Naive thymus-derived CD4-positive, alpha-beta T cell (primary cell): ENCODE results near the gene ATP8A2. TPM values are rescaled to one million over a fixed set of nuclear protein-coding genes. Genes with fewer than 3 reads are reported as not detected.
"Not testable (repeated sequence)": the region's sequence is repeated elsewhere in the genome, so short reads cannot be mapped to it uniquely, and the experiment has no call there.

Experiments
- ATAC-seq: fragments of 150-1000 bp; cut with Tn5 transposase; 2 replicates; pipeline ENCODE4 v1.10.0; 2021; ENCODE audit warnings: mild to moderate bottlenecking, moderate library complexity
- CTCF ChIA-PET: fragments of 350-600 bp; sonication (Branson Sonifier 250); formaldehyde crosslinking; loops from one replicate; lab custom pipeline; 2021; ENCODE audit warnings: antibody characterized with exemption; lab: Charles Lee
- POLR2A ChIA-PET: fragments of 350-600 bp; sonication (Branson Sonifier 250); formaldehyde crosslinking; loops from one replicate; lab custom pipeline; 2021; ENCODE audit warnings: antibody characterized with exemption, inconsistent platforms; lab: Charles Lee
- DNase-seq, 9 donors: peaks; one replicate each; pipeline versions ENCODE4 v3.0.0 to v3.0.0-alpha.2; 2020 to 2022; ENCODE audit warnings: mixed read lengths in 1 of 9
- H3K27ac ChIP-seq: one replicate; pipeline ENCODE4 v1.7.0; 2013; ENCODE audit warnings: mild to moderate bottlenecking, low read depth, low read length, moderate library complexity
- H3K27me3 ChIP-seq, 2 donors: one replicate each; pipeline ENCODE4 v1.7.0; 2013; ENCODE audit warnings: low read length in 2 of 2, mild to moderate bottlenecking in 2 of 2, moderate library complexity in 2 of 2; ENCODE audit not compliant: control insufficient read depth in 2 of 2, insufficient read depth in 2 of 2
- H3K36me3 ChIP-seq, 3 experiments: 1 replicate in 2 of 3; 2 replicates in 1 of 3; pipeline ENCODE4 v1.7.0; 2013; ENCODE audit warnings: low read length in 3 of 3, mild to moderate bottlenecking in 3 of 3, moderate library complexity in 1 of 3; ENCODE audit not compliant: insufficient read depth in 3 of 3, control insufficient read depth in 2 of 3
- H3K4me1 ChIP-seq, 2 donors: one replicate each; pipeline ENCODE4 v1.7.0; 2013; ENCODE audit warnings: low read length in 2 of 2, mild to moderate bottlenecking in 2 of 2, moderate library complexity in 1 of 2; ENCODE audit not compliant: control insufficient read depth in 2 of 2, insufficient read depth in 2 of 2
- H3K4me3 ChIP-seq: 2 replicates; pipeline ENCODE4 v1.7.0; 2013; ENCODE audit warnings: mild to moderate bottlenecking, low read length
- H3K9me3 ChIP-seq, 3 experiments: 1 replicate in 2 of 3; 2 replicates in 1 of 3; pipeline ENCODE4 v1.7.0; 2013; ENCODE audit warnings: low read length in 3 of 3; ENCODE audit not compliant: control insufficient read depth in 2 of 3
- H3K27ac Mint-ChIP-seq, 9 donors: one replicate each; pipeline ENCODE4 v1.8.0; 2020 to 2022; ENCODE audit warnings: mixed read lengths in 9 of 9, mild to moderate bottlenecking in 8 of 9, moderate library complexity in 5 of 9, inconsistent platforms in 2 of 9
- H3K27me3 Mint-ChIP-seq, 5 donors: one replicate each; pipeline ENCODE4 v1.8.0; 2021 to 2022; ENCODE audit warnings: mixed read lengths in 5 of 5, mild to moderate bottlenecking in 1 of 5
- H3K36me3 Mint-ChIP-seq, 5 donors: one replicate each; pipeline ENCODE4 v1.8.0; 2020 to 2022; ENCODE audit warnings: mixed read lengths in 5 of 5, mild to moderate bottlenecking in 3 of 5, inconsistent platforms in 1 of 5
- H3K4me1 Mint-ChIP-seq, 7 donors: one replicate each; pipeline ENCODE4 v1.8.0; 2020 to 2022; ENCODE audit warnings: mixed read lengths in 7 of 7, mild to moderate bottlenecking in 3 of 7, inconsistent platforms in 1 of 7
- H3K4me3 Mint-ChIP-seq, 10 donors: one replicate each; pipeline ENCODE4 v1.8.0; 2020 to 2022; ENCODE audit warnings: mild to moderate bottlenecking in 10 of 10, mixed read lengths in 10 of 10, moderate library complexity in 6 of 10, inconsistent platforms in 2 of 10
- H3K9me3 Mint-ChIP-seq, 11 donors: one replicate each; pipeline ENCODE4 v1.8.0; 2020 to 2022; ENCODE audit warnings: mixed read lengths in 11 of 11, mild to moderate bottlenecking in 4 of 11, inconsistent platforms in 1 of 11, moderate library complexity in 1 of 11
- intact Hi-C, 2 donors: fragments of 100-400 bp; cut with micrococcal nuclease; formaldehyde crosslinking; loops; one replicate each; pipeline ENCODE4 v1.15.1; 2023
- polyA plus RNA-seq, 2 donors: library from polyadenylated mRNA; unstranded; fragments of 300-500 nt; fragmentation: Illumina TruSeq; gene quantifications; one replicate each; pipeline ENCODE4 v1.2.3, GENCODE V29; 2021
- total RNA-seq, 6 experiments: library from RNA in 5 of 6; stranded (reverse) in 5 of 6; gene quantifications; 1 replicate in 5 of 6; 2 replicates in 1 of 6; pipeline ENCODE4 v1.2.3 and lab custom pipeline; 2021 to 2026

The ATP8A2 gene
- total and polyA plus RNA-seq, 7 experiments from 2014 or later, result 0.56 to 2.4 (median 1.2) TPM

DNA sequence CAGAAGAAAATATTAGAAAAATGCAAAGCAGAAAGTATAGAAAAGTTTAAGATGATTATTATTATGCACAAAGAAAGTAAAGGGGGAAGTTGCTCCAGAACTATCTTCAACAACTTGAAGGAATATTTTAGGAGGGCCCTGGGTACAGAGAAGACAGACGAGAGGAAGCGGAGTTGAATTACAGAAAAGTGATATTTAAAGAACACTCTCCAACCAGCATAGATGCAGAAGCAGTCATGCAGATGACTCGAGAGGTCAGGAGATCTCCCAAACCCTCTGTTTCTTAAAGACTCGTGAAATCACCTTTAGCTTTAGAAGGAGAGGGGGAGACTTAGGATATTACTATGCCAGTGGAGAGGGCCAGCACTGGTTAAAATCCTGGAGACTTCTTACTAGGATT, 688.6 kb downstream of the ATP8A2 start:
- POLR2A ChIA-PET, result no interaction called here
- Mint-ChIP-seq H3K27ac (no peak overlapping the region), H3K9me3 (no peaks in the 10 kb centered on the region), H3K36me3 (no peaks in the 10 kb centered on the region), H3K4me3 (no peak overlapping the region), H3K27me3 (peaks cover 0 to 25% (median 3%) of the 10 kb centered on the region in 5 donors), H3K4me1 (peaks cover 0 to 20% (median 4%) of the 10 kb centered on the region in 7 donors)
- Histone ChIP-seq H3K36me3 (no peaks in the 10 kb centered on the region), H3K4me1 (no peaks in the 10 kb centered on the region), H3K27me3 (no peaks in the 10 kb centered on the region), H3K27ac (no peak overlapping the region), H3K9me3 (no peaks in the 10 kb centered on the region), H3K4me3 (no peak overlapping the region)
- DNase-seq (no peak), ATAC-seq (no peak)
- intact Hi-C loops, result loop anchor here in 1 of 2 donors (5.0 kb wide), 1 partner anchor 183 kb away; no protein-coding TSS in a partner anchor
- CTCF ChIA-PET, result interaction anchor here (1.1 kb wide), 1 partner anchor 486 kb away, joined by 4 read pairs; no protein-coding TSS in a partner anchor

DNA sequence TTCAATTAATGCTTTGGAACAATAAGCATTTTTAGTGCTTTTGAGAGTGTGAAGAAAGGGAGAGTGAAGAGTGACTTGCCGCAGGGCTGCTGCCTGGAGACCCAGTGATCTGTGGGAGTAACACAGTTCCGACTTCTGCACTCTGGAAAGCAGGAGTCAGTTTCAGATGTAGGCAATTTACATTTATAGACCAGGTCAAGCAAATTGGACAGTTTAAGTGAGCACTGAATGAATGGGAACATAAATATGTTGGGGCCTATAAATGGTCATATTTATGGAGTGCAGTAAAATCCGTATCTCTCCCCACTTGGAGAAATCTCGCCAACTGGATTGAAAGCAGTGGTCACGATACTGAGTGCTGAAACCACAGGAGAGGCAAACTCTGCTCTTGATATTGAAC, 689.5 kb downstream of the ATP8A2 start:
- Histone ChIP-seq H3K36me3 (no peaks in the 10 kb centered on the region), H3K27ac (no peak overlapping the region), H3K9me3 (no peaks in the 10 kb centered on the region), H3K27me3 (no peaks in the 10 kb centered on the region), H3K4me1 (no peaks in the 10 kb centered on the region), H3K4me3 (no peak overlapping the region)
- ATAC-seq (no peak), DNase-seq (no peak)
- peak overlapping the region in 1 of 9 donors; percentile 28 for H3K27ac Mint-ChIP-seq
- intact Hi-C loops, result loop anchor here in 1 of 2 donors (5.0 kb wide), 1 partner anchor 184 kb away; no protein-coding TSS in a partner anchor
- H3K4me3 Mint-ChIP-seq, result no peak overlapping the region
- peaks cover 0 to 17% (median 4%) of the 10 kb centered on the region in 7 donors for H3K4me1 Mint-ChIP-seq
- POLR2A ChIA-PET, result interaction anchor here (1.3 kb wide), 1 partner anchor 8 kb away, joined by 4 read pairs; no protein-coding TSS in a partner anchor
- no peaks in the 10 kb centered on the region for H3K9me3 Mint-ChIP-seq
- peaks cover 0 to 20% (median 3%) of the 10 kb centered on the region in 5 donors for H3K27me3 Mint-ChIP-seq
- H3K36me3 Mint-ChIP-seq, result no peaks in the 10 kb centered on the region
- CTCF ChIA-PET, result interaction anchor here (0.6 to 5.0 kb wide), 7 partner anchors 10 to 487 kb away, joined by 3 to 15 read pairs (median 4); no protein-coding TSS in a partner anchor

DNA sequence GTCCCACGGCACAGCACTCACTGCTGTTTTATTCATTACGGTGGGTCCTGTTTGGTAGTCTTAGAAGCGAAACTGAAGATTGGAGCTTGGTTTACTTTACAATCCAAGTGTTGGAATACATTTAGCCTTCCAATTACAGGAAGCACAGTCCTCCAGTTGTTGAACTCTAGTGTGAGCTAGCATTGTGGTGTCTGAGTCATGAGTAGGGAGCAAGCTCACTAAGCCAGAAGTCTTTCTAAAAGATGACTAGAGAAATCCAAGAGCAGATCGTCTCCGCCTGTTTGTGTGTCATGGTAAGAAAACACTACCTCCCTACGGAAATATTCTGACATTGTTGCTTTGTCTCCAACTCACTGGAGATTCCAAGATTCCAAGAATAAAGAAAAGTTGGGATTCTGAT, 690.2 kb downstream of the ATP8A2 start:
- Histone ChIP-seq H3K9me3 (no peaks in the 10 kb centered on the region), H3K4me1 (no peaks in the 10 kb centered on the region), H3K4me3 (no peak overlapping the region), H3K36me3 (no peaks in the 10 kb centered on the region), H3K27ac (no peak overlapping the region), H3K27me3 (no peaks in the 10 kb centered on the region)
- peaks cover 0 to 16% (median 4%) of the 10 kb centered on the region in 7 donors for H3K4me1 Mint-ChIP-seq
- intact Hi-C loops, result loop anchor here (1.0 to 5.0 kb wide), 2 partner anchors 185 kb away; no protein-coding TSS in a partner anchor
- ChIA-PET CTCF (interaction anchor here (0.6 to 5.0 kb wide), 8 partner anchors 10 to 487 kb away, joined by 3 to 15 read pairs (median 4); no protein-coding TSS in a partner anchor), POLR2A (interaction anchor here (1.3 kb wide), 1 partner anchor 9 kb away, joined by 4 read pairs; no protein-coding TSS in a partner anchor)
- no peaks in the 10 kb centered on the region for H3K36me3 Mint-ChIP-seq
- no peaks in the 10 kb centered on the region for H3K9me3 Mint-ChIP-seq
- no peak overlapping the region for H3K4me3 Mint-ChIP-seq
- ATAC-seq, result no peak
- peaks cover 0 to 13% (median 3%) of the 10 kb centered on the region in 5 donors for H3K27me3 Mint-ChIP-seq
- DNase-seq, result no peak
- no peak overlapping the region for H3K27ac Mint-ChIP-seq

DNA sequence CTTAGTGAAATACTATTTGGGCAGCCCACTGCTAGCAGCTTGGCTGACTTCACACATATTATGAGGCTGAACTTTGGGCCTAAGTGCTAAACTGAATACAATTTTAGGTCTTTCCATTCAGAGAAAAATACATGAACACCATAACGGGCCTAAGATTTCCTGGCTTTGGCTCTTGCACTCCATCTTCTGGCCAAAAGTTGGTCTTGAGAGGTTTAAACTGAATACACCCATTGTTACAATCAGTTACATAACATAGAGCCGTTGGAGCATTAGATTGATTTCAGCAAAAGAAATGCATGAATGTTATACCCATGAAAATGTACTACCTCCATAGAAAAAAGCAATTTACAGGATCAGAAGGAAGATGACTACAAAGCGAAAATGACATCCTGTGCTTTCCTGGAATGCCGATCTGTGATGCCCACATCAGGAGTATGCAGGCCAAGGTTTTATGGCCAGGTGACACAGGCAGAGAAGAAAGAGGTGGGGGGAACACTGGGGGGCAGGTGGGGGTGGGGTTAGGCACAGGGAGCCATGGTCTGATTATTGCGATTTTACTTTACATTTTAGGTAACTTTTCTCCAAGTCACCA, 691.2 kb downstream of the ATP8A2 start:
- Mint-ChIP-seq H3K9me3 (no peaks in the 10 kb centered on the region), H3K36me3 (no peaks in the 10 kb centered on the region), H3K4me3 (no peak overlapping the region), H3K27ac (no peak overlapping the region), H3K4me1 (peaks cover 0 to 16% (median 4%) of the 10 kb centered on the region in 7 donors), H3K27me3 (peaks cover 0 to 7% (median 0%) of the 10 kb centered on the region in 5 donors)
- intact Hi-C loops, result loop anchor here (1.0 to 5.0 kb wide), 7 partner anchors 9 to 489 kb away; no protein-coding TSS in a partner anchor
- Histone ChIP-seq H3K27me3 (no peaks in the 10 kb centered on the region), H3K36me3 (no peaks in the 10 kb centered on the region), H3K4me1 (no peaks in the 10 kb centered on the region), H3K27ac (no peak overlapping the region), H3K9me3 (no peaks in the 10 kb centered on the region), H3K4me3 (no peak overlapping the region)
- ChIA-PET POLR2A (interaction anchor here (1.3 kb wide), 1 partner anchor 10 kb away, joined by 4 read pairs; no protein-coding TSS in a partner anchor), CTCF (interaction anchor here (0.7 to 5.0 kb wide), 7 partner anchors 9 to 483 kb away, joined by 3 to 15 read pairs (median 4); no protein-coding TSS in a partner anchor)
- ATAC-seq (peak; percentile 66), DNase-seq (peak in 7 of 9 donors; percentile 30 to 67 (median 58))

DNA sequence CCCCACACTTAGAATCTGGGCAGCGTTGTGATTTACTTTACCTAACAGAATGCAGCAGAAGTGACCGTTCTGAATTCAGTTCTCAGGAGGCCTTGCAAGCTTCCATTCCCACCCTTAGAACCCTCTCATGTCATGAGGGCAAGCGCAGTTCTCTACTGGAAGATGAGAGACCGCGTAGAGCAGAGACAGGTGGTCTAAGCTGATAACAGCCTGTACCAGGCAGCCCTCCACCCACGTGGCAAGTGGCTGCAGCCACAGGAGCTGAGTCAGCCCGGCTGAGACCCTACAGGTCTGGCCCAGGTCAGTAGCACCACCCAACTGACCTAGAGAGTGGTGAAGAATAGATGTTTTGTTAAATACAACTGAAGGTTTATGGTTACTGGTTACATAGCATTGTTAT, 694.7 kb downstream of the ATP8A2 start:
- H3K27ac ChIP-seq, H3K36me3 ChIP-seq, H3K9me3 Mint-ChIP-seq, H3K9me3 ChIP-seq, H3K4me3 Mint-ChIP-seq, H3K4me1 Mint-ChIP-seq, H3K27ac Mint-ChIP-seq, H3K27me3 ChIP-seq, intact Hi-C loops, DNase-seq, ATAC-seq, POLR2A ChIA-PET, H3K36me3 Mint-ChIP-seq, H3K4me3 ChIP-seq, H3K4me1 ChIP-seq: not testable (repeated sequence)
- H3K27me3 Mint-ChIP-seq, result peaks cover 6 to 18% (median 15%) of the 10 kb centered on the region in 5 donors
- CTCF ChIA-PET, result interaction anchor here (1.0 to 5.0 kb wide), 5 partner anchors 24 to 492 kb away, joined by 3 to 17 read pairs (median 4); no protein-coding TSS in a partner anchor

DNA sequence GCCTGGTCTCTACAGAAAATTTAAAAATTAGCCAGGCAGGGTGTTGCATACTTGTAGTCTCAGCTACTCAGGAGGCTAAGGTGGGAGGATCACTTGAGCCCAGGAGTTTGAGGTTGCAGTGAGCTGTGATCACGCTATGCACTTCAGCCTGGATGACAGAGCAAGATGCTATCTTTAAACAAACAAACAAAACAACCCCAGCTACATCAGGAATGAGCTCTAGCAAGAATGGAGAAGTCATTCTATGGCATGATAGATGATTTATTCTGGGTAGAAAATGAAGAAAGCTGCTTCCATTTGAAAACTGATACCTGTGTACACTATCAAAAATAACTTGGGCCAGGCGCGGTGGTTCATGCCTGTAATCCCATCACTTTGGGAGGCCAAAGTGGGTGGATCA, 695.8 kb downstream of the ATP8A2 start:
- no peak for ATAC-seq

More for the DNA sequence above, 695.8 kb downstream of the ATP8A2 start:
- ChIA-PET POLR2A (no interaction called here), CTCF (interaction anchor here (1.0 to 3.4 kb wide), 2 partner anchors 239 to 493 kb away, joined by 4 to 17 read pairs; no protein-coding TSS in a partner anchor)
- H3K27ac ChIP-seq, result no peak overlapping the region
- no peak for DNase-seq
- no peaks in the 10 kb centered on the region for H3K9me3 ChIP-seq
- no peak overlapping the region for H3K4me3 ChIP-seq
- H3K4me1 ChIP-seq, result no peaks in the 10 kb centered on the region
- H3K27me3 ChIP-seq, result no peaks in the 10 kb centered on the region
- no peaks in the 10 kb centered on the region for H3K36me3 ChIP-seq
- Mint-ChIP-seq H3K36me3 (no peaks in the 10 kb centered on the region), H3K4me1 (peaks cover 0 to 6% (median 0%) of the 10 kb centered on the region in 7 donors), H3K27me3 (peaks cover 8 to 23% (median 20%) of the 10 kb centered on the region in 5 donors), H3K9me3 (no peaks in the 10 kb centered on the region), H3K4me3 (no peak overlapping the region), H3K27ac (no peak overlapping the region)
- intact Hi-C loops, result no loop called here
